Measurements from ENCODE around the gene SCT.
"Not testable (repeated sequence)": the region's sequence is repeated elsewhere in the genome, so short reads cannot be mapped to it uniquely, and the experiment has no call there.

Gene SCT

GRCh38 chr11:626475-627307 is at the start of gene SCT:
SCT (minus strand) TSS chr11:627181; CDS start chr11:627143, 38 bp downstream.
- DNase-seq, result no peak

GRCh38 chr11:674406-674805 is 47.4 kb upstream of the SCT start:
- no peak for DNase-seq

GRCh38 chr11:673866-674265 is 46.9 kb upstream of the SCT start:
- no peak for DNase-seq

GRCh38 chr11:665704-666281 is 38.8 kb upstream of the SCT start:
- DNase-seq, result no peak

- no peak for DNase-seq
Observed at GRCh38 chr11:665062-665703, 38.2 kb upstream of the SCT start.

- DNase-seq, result peak; percentile 14
Observed at GRCh38 chr11:662689-663274, 35.8 kb upstream of the SCT start.

GRCh38 chr11:660681-661444 is 33.9 kb upstream of the SCT start:
- no peak for DNase-seq

- no peak for DNase-seq
Observed at GRCh38 chr11:660281-660680, 33.3 kb upstream of the SCT start.

- no peak for DNase-seq
Observed at GRCh38 chr11:659532-660085, 32.6 kb upstream of the SCT start.

- no peak for DNase-seq
Observed at GRCh38 chr11:657691-658126, 30.7 kb upstream of the SCT start.

- DNase-seq, result no peak
Observed at GRCh38 chr11:656866-657265, 29.9 kb upstream of the SCT start.

GRCh38 chr11:656426-656825 is 29.4 kb upstream of the SCT start:
- no peak for DNase-seq

- no peak for DNase-seq
Observed at GRCh38 chr11:655036-655726, 28.2 kb upstream of the SCT start.

- not testable (repeated sequence) for DNase-seq
Observed at GRCh38 chr11:654444-654843, 27.5 kb upstream of the SCT start.

GRCh38 chr11:653837-654236 is 26.9 kb upstream of the SCT start:
- DNase-seq, result no peak

GRCh38 chr11:653136-653535 is 26.2 kb upstream of the SCT start:
- DNase-seq, result not testable (repeated sequence)

GRCh38 chr11:650482-650881 is 23.5 kb upstream of the SCT start:
- no peak for DNase-seq

GRCh38 chr11:647672-648158 is 20.7 kb upstream of the SCT start:
- DNase-seq, result not testable (repeated sequence)

GRCh38 chr11:646214-646613 is 19.2 kb upstream of the SCT start:
- no peak for DNase-seq

- no peak for DNase-seq
Observed at GRCh38 chr11:645536-645935, 18.6 kb upstream of the SCT start.

GRCh38 chr11:643849-644738 is 17.1 kb upstream of the SCT start:
- no peak for DNase-seq
